GM11168 (cell line): Measurements from ENCODE around the gene CBX7.

Experiments used
- in situ Hi-C: fragments of 300-500 bp; cut with MboI; formaldehyde crosslinking; loops from one replicate; pipeline ENCODE4 v1.12.0; 2022; ENCODE audit warnings: low sequenced_read_pairs; ENCODE audit not compliant: unreplicated experiment

CBX7 gene

DNA sequence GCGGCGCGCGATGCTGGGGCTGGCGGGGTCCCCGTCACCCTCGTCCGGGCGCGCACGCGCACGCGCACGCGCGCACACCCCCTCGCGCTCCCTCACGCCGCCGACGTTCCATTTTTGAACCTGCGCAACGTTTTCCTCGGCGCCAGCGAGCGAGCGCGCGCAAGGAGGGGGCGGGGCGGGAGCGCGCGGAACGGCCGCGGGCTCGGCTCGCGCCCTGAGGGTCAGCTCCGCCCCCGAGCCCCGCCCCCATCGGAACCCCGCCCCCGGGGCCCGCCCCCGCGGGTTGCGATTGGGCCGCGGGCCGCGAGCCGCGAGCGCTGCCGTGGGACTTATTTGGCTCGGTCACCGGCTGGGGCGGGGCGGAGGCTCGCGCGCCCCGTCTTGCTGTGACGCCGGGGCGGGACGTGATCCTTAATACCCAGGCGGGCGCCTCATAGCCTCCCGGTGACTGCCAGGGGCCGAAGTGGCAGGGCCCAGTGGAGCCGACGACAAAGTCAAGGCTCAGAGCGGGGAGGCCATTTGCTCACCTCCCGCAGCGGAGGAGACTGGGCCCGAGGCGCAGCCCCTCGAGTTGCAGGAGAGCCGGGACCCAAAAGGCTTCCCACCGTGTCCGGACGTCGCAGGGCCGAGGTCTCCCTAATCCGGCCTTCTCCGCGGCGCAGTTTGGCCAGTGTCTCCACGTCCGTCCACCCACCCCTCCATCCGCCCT, at the start of gene CBX7:
TSS of gene CBX7 (minus strand) at position 170 of the 709 bp plus-strand sequence. CDS start 236 bp downstream, outside the sequence.
- in situ Hi-C loops: no loop called here

DNA sequence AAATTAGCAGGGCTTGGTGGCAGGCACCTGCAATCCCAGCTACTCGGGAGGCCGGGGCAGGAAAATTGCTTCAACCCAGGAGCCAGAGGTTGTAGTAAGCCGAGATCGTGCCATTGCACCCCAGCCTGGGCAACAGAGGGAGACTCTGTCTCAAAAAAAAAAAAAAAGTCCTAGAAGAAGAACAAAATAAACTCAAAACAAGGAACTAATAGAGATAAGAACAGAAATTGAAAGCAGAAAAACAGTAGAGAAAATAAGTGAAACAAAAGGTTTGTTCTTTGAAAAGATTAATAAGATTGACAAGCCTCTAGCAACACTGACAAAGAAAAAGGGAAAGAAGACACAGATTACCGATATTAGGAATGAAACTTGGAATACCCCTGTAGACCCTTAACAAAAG, 45.1 kb upstream of the CBX7 start:
- in situ Hi-C loops: no loop called here

DNA sequence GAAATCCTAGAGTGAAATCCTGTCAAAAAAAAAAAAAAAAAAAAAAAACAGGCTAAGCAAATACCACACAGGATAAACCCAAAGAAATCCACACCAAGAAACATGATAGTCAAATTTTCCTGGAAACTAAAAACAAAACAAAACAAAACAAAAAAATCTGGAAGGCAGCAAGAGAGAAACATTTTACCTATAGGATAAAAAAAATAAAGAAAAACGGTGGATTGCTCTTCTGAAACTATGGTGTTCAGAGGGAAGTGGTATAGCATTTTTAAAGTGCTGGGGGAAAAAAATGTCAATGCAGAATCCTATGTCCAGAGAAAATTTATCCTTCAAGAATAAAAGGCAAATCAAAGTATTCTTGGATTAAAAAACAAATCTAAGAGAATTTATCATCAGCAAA, 41.6 kb upstream of the CBX7 start:
- in situ Hi-C loops: no loop called here

- in situ Hi-C loops: no loop called here
Observed at GRCh38 chr22:39188809-39189208, 36.3 kb upstream of the CBX7 start.

DNA sequence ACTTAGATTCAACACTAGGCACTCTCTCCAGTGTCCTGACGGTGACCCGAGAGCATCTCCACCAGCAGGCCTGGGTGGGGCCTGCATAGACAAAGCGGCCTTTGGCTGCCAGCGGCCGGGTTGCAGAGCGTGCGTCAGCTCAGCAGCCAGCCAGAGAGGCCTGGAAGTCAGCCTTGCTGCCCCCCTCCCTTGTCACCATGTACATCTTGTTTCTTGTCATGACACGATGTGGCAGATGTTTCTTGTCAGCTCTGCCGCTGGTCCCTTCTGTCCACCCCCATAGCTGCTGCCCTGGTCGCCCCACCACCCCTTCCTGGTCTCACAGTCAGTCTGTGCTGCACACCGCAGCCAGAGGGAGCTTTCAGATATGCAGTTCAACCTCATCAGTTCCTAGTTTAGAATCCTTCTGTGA, 33.1 kb upstream of the CBX7 start:
- in situ Hi-C loops: no loop called here

DNA sequence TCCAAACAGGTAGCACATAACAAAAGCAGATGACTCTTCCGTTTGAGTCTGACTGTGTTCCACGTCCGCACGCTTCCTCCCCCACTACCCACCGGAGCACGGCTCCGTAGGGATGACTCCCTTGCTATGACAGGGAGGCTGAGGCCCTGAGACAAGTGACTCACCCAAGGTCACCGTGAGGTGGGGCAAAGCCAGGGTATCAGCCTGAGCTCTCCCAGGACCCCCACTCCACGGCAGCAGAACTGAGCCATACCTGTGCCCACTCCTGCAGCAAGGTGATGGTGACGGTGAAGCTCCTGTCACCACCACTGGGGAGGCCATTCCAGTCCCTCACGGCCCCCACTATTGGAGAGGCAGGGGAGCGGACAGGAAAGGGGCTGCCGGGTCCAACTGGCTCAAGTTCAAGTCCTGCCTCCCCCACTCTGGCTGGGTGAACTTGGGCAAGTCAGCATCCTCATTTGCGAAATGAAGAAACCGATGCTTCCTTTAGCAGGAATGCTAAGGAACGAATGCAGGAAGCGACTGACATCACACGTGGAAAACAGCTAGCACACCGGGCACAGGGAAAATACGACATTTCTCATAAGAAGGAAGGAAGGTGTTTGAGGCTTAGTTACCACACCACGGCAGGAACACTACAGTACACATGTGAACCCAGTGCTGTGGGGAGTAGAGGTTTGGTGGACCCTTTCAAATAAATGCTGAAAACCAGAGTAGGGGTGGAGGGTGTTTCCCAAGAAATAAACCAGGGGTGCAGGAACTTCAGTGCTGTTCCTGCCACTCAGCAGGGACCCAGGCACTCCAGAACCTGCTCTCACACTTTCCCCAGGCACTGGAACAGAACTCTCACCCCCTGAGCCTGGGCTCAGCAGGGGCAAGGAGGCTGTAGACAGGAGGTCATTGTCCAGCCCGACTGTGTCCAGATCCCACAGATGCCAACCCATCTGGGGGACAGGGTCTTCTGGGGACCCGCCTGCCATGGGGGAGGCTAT, 32.4 kb upstream of the CBX7 start:
- in situ Hi-C loops: no loop called here

GRCh38 chr22:39183991-39184585, 31.6 kb upstream of the CBX7 start:
- in situ Hi-C loops: no loop called here

DNA sequence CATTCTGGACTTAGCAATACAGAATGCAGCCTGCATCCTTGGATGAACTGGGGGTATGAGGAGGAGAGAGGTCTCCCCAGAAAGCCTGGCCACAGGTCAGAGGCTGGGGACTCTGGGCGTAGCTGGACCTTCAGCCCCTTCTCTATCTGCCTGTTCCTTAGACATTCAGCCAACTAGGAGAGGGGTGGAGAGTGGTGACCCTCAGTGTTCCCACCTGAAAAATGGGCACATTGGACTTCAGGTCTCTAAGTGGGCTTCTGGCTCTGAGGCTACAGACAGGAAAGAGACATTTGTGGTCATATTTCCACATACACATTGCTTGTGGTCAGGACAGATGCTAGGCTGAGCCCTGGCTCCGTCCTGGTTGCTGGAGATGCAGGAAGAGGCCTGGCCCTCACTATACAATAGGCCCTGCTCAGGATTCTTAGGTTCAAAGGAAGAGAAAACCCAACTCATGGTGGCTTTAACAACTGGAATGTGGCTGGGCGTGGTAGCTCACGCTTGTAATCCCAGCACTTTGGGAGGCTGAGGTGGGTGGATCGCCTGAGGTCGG, 30.1 kb upstream of the CBX7 start:
- in situ Hi-C loops: no loop called here

DNA sequence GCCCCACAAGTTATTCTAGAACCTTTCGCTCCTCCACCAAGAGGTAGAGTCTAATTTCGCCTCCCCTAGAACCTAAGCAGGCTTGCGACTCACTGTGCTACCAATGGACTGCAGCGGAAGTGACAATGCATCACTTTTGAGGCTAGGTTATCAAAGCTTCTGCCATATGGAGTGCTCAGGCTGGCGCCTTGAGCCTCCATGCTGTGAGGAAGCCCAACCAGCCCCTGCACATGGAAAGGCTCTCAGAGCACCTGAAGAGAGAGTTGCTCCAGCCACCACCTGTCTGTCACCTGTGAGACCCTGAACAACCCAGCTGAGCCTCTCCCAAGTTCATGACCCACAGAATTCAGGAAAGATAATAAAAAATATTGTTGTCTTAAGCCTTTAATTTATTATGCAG, 29.3 kb upstream of the CBX7 start:
- in situ Hi-C loops: no loop called here

DNA sequence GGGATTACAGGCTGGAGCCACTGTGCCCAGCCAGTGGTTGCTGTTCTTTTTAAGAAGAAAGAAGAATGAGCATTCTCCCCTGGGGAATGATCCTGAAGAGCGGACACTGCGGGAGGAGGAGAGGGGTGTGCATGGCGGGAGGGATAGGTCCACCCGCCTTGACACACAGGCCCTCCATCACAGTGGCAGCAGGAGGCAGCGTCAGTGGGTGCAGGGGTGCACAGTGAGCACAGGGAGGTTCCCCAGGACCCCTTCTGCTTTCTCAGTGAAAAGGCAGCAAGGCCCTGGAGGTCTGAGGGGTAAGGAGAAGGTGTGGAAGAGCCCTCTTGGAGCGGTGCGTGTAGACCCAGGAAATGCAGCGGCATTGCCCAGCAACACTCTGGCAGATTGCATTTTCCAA, 28.9 kb upstream of the CBX7 start:
- in situ Hi-C loops: no loop called here

GRCh38 chr22:39179841-39180335, 27.4 kb upstream of the CBX7 start:
- in situ Hi-C loops: no loop called here

DNA sequence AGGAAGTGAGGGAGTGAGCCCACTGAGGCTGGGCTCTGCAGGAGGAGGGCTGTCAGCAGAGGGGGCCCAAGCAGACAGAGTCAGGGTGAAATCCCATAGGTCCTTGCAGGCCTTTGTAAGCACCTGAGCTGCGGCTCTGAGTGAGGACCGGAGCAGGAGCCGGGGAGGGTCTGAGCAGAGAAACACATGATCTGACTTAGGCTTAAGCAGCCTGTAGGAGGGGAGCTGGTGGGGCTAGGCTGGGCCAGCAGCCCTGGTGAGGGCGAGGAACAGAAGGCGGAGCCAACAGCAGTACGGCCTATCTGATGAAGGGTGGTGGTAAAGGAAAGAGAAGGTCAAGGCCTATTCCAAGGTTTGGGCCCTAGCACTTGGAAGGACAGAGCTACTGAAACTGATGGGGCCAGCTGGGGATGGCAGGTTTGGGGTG, 26.9 kb upstream of the CBX7 start:
- in situ Hi-C loops: no loop called here

DNA sequence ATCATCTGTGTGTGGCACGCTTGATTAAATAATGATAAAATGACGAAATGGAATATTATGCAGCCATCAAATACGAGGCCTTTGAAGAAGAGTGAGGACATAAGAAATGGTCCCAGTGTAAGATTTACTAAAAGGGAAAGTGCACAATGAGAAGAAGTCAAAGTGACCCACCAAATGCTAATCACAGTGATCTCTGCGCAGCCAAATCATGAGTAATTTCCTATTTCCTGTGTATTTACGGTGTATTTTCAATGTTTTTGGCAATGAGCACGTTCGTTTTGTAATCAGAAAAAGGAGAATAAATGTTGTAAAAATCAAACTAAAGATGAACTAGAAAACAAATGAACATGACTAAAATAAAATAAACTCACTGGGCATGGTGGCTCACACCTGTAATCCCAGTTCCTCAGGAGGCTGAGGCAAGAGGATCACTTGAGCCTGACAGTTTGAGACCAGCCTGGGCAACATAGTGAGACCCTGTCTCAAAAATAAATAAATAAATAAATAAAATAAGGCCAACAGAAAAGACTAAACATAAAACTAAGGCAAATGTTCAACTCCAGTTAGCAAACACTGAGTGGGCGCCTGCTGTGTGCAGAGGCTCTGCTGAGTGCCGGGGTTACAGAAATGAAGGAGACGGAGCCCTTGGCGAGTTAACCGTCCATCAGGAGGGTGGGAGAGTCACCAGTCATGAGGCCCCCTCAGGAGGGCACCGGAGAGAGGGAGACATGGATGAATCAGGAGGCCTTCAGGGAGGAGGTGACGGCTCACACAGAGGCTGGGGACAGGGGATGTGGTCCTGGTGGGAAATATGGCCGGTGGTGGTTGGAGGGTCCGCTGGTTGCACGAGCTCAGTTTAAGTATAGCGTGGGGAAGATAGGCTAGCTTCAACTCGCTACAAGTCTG, 26.0 kb upstream of the CBX7 start:
- in situ Hi-C loops: no loop called here

DNA sequence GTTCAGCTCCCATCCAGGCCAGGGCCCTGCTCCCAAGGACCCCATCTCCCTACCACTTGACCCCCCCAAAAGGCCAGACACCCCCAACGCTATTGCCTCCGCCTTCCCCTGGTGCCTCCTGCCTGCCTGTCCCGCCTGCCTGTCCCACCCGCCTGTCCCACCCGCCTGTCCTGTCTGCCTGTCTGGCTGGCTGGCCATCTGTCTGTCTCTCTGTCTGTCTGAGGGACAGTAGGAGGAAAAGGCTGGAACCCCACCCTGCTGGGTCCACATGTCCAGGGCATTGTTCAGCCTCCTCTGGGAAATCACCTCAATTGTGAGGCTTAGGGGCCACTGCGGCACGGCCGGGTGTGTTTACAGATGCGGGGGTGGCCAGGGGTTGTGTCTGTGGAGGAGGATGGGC, 25.3 kb upstream of the CBX7 start:
- in situ Hi-C loops: no loop called here

- in situ Hi-C loops: no loop called here
Observed at GRCh38 chr22:39177456-39177775, 24.9 kb upstream of the CBX7 start.

DNA sequence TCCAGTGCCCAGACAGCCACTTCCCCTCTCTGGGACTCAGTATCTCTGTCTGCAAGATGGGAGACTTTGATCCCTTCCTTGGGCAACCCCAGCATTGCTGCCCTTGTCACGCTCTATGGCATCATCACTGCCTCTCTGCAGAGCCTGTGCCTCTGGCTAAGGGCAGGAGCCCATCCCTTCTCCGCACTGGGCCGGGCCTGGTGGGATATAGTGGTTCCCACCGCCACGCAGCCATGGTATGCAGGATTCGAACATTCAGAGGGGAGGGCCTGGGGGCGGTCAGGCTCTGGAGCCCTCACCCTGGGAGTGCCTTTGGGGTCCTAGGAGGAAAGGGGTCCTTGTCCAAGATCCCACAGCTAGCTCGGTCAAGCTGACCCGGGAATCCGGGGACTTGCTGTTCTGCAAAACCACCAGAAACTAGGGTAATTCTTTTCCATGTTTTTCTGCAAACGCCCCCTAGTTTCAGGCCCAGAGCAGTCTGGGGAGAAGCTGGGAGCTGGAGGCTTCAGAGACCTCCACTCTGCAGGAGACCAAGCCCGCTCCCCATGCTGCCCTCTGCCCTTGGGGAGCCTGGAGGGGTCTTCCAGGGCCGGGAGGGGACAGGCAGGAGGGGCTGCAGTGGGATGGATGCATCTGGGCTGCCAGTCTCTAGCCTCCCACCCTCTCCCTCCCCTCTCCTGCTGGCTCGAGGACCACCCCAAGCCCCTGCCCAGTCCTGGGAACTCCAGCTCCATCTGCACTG, 24.4 kb upstream of the CBX7 start:
- in situ Hi-C loops: no loop called here

- in situ Hi-C loops: no loop called here
Observed at GRCh38 chr22:39176143-39176713, 23.7 kb upstream of the CBX7 start.

DNA sequence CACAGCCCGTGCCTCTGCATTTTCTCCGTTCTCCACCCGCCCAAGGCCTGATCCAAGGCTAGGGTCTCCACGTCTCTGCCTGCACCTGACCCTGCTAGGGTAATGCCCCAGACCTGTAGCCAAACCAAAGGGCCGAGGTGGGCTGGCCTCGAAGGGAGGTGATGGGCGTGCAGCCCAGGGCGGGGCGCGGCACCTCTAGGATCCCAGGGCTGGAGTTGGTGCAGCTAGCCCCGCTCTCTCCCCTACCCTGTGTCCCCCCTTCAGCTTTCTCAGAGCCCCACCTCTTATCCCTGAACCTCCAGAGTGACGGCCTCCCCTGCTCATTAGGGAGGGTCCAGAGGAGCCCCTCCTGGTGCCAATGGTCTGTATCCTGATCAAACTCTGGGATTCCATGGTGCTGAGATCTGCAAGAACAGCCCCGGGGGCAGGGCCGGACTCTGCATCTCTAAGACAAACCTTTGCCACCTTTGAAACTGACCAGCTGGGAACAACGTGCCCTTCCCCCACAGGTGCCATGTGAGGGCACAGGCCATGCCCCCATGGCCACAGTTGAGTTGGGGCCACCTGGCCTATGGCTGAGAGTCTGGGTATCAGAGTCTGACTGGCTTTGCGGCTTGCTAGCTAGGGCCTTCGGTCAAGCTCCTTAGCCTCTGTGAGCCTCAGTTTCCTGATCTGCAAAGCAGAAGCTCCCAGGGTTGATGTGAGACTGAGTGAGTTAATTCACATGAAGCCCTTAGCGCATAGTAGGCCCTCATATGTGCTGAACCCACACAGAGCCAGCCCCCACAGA, 23.1 kb upstream of the CBX7 start:
- in situ Hi-C loops: no loop called here
